Measurements from ENCODE around the gene CDH5.

Gene CDH5

DNA sequence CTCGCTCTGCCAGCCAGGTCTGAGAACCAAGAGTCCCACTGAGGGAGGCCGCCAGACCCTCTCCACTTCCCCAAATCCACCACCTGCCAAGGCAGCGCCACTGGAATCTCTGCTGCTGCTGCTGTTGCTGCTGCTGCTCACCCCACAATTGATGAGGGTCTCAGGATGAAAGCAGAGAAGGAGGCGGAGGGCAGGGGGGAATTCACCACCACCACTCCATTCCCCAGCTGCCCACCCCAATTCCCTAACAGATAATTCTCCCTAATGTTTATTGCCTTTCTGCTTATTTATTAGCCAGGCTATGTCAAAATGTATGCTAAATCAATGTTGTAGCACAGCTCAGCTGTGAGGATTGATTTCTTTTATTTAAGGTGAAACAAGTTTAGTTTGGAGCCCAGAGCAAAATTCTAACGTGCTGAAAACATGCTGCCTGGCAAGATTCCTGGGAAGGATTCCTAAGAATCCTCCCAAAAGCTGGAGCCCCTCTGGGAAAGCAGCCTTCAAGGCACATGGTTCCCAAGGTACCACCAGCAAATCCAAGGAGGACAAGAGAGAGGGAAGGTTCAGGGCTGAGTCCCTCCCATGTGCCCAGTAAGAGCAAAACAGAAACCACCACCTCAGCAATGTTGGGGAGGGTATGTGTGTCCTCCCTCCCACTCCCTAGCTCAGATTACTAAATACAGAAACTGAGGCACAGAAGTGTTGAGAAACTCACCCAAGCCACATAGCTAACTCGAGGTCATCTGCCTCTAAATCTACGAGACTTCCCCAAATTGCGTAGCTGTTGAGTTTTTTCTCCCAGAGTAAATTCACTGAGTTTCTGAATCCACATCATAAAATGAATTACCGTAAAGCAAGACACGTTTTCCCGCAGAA, 12.2 kb upstream of the CDH5 start:
- no peak for DNase-seq

DNA sequence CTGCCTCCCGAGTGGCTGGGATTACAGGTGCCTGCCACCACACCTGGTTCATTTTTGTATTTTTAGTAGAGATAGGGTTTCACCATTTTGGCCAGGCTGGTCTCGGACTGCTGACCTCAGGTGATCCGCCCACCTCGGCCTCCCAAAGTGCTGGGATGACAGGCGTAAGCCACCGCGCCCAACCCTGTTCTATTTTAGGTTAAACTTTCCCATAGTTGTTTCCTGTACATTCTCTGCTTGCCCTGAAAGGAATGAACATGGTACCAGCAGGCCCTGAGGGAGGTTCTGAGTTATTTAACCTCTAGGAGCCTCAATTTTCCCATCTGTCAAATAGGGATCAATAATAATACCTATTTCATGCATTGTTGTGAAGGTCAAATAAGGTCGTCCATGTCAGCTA, 11.0 kb upstream of the CDH5 start:
- DNase-seq: no peak

DNA sequence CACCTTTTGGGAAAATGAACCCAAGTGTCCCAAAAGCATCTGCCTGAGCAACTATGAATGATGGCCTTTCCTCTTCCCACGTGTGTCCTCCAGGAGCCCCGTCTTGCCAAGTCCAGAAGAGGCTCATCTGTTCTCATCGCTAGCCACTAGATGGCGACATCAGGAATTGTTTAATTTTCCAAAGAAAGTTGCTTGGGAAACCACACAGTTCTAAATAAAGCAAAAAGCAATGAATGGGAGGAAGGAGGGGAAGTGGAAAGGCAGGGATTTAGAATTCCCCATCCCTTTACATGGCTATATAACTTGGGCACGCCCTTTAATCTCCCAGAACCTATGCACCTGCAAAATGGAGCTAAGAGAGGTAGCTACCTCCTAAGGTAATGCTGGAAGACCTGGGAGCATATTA, 9.0 kb upstream of the CDH5 start:
- no peak for DNase-seq

DNA sequence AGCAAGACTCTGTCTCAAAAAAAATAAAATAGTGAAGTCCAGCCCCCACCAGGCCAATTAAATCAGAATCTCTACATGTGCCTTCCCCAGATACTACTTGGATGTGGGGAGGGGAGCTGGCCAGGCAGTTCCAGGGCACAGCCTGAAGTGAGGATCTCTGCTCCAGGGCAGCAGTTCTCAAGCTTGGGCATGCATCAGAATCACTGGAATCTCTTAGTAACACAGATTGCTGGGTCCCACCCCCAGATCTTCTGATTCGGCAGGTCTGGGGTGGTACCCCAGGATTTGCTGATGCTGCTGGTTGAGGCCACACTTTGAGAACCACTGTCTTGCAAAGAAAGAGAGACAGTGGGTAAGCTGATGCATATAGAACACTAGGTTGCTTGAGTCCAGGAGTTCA, 8.3 kb upstream of the CDH5 start:
- no peak for DNase-seq

DNA sequence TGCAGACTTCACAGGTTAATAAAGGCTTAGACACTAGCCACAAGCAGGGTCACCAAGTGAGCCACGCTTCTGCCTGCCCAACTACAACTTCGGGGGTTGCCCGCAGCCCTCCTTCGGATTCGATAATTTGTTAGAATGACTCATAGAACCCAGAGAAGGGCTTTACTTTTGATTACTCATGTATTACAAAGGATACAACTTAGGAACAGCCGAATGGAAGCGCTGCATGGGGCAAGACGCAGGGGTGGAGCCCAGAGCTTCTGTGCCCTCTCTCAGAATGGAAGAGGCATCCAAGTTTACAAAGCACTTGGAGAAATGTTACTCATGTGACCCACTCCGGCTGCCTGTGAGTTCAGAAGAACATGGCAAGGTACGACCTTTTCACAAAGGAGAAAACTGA, 7.5 kb upstream of the CDH5 start:
- no peak for DNase-seq

DNA sequence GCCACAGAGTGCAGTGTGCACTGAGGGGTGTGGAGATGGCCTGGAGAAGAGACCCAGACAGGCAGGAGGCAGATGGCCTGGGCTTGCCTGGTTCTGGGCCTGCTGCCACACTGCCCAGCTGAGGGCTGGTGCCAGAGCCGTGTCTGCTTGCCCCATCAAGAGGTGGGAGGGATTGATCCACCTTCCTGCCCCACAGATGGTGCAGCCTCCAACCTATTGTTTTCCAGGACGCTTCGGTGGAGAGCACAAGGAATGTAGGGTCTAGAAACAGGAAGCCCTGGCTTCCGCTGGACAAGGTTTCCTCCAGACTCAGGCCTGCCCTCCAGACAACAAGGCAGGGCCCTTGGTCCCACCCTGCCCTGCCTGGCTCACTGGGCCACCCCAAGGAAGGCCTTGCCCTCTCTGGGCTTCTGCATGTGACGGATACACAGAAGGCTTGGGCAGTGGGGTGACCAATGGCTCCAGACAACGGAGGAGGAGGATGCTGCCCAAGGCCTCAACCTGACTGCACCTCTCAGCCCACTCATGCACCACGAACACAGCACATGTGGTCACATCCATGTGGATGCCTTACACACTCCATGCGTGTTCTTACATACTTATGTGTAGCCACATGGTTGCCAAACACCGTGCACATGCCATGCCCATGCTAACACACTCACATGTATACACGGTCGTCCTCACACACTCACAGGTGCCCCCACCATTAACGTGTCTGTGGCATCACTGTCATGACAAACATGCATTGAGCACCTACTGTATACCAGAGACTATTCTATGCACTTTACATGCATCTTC, 6.5 kb upstream of the CDH5 start:
- DNase-seq: peak; percentile 29

DNA sequence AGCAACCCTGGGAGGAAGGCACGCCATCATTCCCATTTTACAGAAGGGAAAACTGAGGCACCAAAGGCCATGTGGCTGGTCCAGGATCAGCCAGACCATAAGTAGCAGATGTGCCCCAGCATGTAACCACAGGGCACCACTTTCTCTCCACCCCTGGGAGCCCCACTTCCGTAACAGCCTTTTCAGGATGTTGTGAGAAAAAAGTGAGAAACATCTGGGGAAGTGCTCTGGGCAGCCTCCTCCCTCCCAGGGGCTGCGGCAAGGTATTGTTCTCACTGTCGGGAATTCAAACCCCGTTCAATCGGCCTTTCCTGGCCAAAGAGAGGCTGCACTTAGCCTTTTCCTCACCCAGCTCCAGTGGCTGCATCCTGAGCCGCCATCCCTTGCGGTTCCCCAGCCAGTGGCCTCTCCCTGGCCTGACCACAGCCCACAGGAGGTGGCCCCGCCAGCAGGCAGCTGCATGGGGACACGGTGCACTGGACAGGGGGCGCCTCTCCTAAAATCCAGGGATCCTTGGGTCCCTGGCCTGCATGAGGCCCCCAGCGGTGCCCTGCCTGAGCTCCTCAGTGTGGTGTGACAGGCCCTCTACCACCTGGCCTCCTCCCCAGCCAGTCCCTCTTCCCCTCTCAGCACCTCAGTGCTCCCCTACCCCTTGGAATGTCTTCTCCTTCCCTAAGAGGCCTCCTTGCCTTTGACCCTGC, 5.7 kb upstream of the CDH5 start:
- DNase-seq: no peak

DNA sequence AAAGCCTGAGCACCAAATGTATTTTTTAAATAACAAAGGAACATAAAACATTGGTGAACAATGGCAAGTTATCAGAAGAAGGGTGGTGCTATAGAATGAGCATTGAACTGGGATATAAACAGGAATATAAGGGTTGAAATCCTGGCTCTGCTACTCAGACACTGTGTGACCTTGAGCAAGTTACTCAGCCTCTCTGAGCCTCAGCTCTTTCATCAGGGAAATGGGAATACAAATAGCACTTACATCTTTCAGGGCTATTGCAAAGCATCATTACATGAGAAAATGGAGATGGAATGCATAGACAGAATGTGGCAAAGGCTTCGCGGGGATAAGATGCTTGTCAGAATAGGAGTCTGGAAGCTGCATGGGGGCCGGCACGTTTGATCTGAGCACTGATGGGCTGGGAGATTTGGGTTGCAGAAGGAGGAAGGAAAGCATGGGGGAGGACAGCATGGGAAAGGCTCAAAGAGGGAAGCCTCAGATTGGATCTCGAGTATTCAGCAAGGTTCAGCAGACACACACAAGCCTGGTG, 4.8 kb upstream of the CDH5 start:
- DNase-seq: no peak

DNA sequence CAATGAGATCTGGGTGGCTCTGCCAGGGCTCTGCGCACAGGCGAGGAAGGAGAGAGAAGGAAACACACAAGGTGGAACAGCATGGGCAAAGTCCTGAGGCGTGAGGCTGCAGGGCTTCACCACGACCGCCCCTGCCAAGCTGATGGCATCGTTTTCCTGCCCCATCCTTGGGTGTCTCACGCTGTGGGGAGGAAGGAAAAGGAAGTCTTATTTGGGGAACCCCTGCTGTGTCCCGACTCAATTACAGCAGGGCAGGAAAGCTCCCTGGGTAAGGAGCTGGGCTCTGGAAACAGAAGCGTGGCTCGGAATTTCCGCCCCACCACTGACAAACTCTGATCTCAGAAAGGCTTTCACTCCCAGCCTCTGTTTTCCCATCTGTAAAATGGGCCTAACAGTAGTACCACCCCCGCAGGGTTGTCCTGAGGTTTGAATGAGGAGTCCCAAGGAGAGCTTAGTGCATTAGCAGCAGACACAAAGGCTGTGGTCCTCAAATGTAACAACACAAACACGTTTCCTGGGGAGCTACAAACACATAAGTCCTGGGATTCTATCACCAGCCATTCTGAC, 3.2 kb upstream of the CDH5 start:
- no peak for DNase-seq

DNA sequence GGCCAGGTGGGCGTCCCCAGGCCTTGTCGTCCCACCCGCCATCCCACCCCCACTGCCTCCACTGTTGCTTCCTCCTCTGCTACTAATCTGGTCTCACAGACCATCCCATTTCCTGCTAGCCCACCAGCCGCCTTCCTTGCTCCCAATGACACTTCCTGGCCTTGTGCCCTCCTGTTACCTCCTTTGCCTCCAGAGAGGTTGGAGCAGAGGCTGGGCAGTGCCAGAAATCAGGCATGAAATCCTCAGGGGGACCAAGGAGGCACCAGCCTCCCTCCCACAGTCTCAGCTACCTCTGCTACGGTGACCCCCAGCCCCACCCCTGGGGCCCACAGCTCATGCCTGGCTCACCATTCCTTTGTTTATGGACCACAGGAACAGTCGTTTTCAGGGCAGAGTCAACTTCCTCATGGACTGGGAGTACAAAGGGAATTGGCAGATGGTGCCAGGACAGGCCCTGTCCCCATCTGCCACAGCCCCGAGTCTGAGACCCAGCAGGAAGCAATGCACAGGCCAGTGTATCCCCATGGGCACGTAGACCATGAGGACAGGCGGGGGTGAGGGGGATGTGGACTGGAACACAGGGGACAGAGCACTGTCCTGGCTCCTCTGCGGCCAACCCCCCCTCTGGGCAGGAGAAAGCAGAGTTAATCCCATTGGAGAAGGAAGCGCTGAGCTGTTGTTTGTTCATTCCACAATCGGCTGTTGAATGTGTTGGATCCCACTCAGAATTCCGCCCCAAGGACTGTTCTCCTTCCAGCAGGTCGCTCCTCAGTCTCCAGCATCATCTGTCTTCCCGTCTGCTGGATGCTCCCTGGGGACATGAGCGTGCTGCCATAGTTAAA, 2.2 kb upstream of the CDH5 start:
- no peak for DNase-seq

DNA sequence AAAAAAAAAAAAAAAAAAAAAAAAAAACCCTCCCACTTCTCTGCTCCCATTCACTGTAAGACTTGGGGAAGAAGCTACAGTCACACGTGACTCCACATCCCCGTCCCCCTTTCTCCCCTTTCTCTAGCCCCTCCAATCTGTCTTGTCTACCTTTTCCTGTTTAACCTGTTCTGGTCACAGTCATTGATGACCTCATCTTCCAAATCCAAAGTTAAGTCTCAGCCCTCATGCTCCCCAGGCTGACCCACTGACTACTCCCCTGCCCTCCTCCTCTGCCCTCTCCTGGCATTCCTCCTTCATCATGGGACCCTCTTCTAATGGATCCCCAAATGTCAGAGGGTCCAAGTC, 1.6 kb upstream of the CDH5 start:
- no peak for DNase-seq

DNA sequence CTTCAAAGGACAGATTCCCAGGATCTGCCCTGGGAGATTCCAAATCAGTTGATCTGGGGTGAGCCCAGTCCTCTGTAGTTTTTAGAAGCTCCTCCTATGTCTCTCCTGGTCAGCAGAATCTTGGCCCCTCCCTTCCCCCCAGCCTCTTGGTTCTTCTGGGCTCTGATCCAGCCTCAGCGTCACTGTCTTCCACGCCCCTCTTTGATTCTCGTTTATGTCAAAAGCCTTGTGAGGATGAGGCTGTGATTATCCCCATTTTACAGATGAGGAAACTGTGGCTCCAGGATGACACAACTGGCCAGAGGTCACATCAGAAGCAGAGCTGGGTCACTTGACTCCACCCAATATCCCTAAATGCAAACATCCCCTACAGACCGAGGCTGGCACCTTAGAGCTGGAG, 840 bp upstream of the CDH5 start:
- DNase-seq: no peak

DNA sequence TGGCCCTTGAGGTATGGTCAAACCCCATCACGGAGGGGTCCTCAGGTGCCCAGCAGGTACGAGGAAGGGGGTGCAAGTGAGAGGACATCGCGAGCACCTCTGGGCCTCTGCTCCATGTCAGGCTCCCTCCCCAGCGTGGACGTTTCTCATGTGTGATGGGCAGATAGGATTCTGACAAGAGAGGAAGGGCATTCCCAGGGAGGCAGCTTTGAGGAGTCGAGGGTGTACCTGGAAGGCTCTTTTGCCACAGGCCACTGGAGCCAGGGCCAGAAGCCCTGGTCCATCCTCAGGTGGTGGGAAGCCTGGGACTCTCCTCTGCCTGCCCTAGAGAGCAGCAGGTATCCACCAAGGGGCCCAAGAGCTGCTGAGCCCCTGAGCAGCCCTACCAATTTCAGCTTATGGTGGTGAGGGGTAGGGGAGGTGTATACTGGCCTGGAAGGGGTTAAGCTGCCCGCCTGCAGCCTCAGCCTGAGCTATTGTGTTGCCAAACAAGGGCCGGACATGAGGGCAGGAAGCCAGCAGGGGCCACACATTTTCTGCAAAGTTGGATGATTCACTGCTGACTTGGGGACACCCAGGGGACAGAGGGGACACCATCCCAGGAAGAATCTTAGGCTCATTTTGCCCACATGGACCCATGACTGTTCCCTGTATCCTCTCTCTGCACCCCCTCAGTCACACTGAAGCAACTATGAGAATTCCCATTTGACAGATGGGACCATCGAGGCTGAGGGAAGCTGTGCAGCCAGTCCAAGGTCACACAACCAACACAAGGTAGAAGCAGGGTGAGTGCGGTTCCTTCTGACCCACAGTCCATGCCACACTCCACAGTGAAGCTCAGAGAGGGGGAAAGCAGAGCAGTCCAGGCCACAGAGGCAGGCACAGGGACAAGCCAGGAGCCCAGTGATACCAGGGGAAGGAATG, 1.7 kb downstream of the CDH5 start:
- no peak for DNase-seq

DNA sequence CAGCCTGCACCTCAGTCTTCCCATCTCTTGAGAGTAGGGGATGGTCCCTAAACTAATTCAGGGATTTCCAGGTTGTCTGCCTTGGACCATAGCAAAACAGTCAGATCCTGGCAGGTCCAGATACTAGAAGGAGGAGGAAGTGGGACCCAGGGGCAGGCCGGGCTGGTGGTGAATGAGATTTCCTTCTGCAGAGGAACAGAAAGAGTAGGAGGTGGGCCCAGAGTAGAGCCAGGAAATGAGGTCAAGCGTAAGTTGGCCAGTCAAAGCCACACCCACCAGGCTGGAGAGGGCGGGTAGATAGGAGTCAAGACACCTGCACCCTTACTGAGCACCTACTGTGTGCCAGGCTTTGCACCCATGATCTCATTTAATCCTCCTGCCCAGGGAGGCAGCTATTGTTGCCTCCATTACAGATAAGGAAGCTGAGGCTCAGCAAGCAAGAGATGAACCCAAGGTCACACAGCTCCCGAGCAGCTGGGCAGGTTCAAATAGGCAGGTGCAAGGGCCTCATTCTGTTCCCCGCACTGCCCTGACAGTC, 2.6 kb downstream of the CDH5 start:
- DNase-seq: no peak

DNA sequence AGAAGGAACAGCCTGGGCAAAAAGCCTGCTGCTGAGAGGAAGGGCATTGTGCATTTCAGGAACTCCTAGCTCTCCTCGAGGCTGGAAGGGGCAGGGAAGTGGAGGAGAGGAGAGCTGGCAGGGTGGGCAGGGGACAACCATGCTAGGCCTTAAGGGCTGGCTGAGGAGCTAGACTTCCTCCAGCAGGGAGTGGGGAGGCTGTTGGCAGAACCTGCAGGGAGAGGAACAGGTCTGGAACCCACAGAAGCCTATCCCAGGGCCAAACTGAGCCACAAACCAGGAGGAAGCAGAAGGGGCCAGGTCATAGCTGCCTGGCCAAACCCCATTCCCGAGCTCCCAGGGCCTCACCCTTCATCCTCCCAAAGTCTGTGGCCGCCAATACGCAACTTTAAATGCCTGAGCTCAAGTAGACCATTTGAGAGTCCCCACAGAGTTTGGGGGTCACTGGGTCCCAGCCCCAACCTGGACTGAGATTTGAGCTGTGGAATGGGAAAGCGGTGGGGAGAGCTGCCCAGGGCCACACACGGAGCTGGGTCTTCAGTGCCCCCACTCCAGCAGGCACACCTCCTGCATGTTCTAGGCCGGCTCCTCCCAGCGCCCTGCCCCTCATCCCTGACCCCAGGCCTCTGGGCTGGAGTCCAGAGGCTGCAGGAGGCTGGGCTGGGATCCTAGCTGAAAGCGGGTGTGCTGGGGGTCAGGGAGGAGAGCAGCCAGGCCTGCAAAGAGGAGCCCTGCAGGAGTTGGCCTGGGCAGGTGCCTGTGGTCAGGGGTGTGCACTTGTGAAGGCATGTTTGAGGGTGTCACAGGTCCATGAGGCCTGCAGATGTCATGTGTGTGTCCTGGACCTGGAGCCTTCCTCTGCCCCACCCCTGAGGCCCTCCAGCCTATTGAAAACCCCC, 4.5 kb downstream of the CDH5 start:
- DNase-seq: no peak

DNA sequence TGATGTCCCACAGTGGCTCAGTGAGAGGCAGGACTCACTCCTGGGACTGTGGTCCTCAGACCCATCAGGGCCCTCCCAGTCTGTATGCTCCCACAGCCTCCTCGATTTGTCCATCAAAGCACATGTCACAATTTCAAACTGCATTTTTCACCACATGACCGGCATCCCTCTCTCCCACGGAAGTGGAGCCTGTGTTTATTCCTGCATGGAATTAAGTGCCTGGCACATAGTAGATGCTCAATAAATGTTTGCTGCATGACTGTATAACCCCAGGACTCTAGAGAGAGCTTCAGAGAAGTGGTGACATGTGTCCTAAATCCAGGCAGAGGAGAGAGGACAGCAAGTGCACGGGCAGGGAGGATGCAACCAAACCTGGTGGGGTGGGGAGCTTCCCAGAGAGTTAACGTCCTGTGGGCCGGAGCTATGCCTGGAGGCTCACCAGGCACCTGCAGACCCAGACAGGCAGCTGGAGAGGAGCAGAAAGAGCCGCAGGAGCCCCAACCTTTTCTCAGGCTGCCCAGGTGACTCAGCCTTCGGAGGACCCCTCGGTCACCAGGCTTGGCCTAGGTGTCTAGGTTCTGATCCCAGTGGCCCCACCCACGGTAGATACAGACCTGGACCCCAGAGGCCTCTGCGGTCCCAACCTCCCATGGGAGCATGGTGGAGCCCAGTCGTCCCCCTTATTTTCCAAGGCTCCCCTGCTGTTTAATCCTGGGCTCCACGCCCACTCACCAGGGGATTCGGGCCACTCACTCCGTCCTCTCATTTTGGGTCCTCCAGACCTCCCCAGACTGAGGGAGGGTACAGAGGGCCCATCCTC, 5.8 kb downstream of the CDH5 start:
- no peak for DNase-seq

DNA sequence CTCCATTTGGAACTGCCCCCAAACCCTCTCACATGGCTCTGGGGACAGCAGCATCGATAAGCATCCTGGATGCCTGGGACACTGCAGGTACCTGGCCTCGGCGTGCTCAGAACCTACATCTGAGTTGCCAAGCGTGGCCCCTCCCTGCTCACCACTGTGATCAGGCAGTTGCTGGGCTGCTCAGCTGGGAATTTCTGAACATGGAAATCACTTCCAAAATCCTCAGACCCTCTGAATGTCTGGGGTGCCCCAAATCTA, 6.3 kb downstream of the CDH5 start:
- DNase-seq: no peak

DNA sequence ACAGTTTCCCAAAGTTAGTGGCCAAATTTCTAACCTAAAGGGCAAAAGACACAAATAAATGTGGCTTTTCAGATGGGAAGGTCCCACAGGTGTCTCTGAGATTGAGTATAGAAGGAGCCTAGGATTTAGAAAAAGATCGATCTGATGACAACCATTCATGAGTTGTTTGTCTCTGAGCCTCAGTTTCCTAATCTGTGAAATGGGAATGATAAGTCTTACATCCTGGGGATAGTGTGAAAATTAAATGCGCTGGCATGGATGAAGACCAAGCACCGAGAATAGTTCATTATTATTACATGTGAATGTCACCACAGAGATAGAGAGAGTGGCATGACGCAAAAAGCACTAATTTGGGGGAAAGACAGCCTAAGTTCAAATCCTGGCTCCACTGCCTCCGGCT, 7.2 kb downstream of the CDH5 start:
- no peak for DNase-seq

DNA sequence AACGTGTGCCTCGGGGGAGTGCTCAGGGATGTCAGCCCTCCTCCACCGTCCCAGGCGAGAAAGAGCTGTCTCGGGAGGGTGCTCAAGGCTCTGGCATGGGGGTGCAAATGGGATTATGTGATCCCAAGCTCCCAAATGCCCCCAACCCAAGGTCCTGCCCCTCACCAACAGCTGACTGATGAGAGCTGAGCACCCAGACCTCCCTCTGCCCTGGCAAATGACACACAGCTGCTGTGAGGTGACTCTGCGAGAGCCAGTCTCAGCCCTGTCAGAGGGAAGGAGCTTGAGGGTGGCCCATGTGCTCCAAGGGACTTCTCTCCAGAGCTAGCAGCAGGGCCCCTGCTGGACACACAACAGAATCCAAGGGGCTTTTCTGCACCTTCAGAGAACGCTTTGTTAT, 7.7 kb downstream of the CDH5 start:
- DNase-seq: no peak

Measured in DMS79 (cell line).